IPS-NIHi11 (cell line): ENCODE measurements around the gene B4GALNT3.
"Not testable (repeated sequence)": the region's sequence is repeated elsewhere in the genome, so short reads cannot be mapped to it uniquely, and the experiment has no call there.

Experiments used
- DNase-seq: peaks from one replicate; pipeline ENCODE4 v3.0.0; 2012; ENCODE audit warnings: mixed read lengths, low spot score

The B4GALNT3 gene

GRCh38 chr12:575129-575502, 115.4 kb downstream of the B4GALNT3 start:
- no peak for DNase-seq

- DNase-seq = peak; percentile 97
Measured at GRCh38 chr12:575948-576614, 116.3 kb downstream of the B4GALNT3 start.

- DNase-seq = no peak
Measured at GRCh38 chr12:576615-577110, 116.9 kb downstream of the B4GALNT3 start.

- DNase-seq = not testable (repeated sequence)
Measured at GRCh38 chr12:577994-578747, 118.4 kb downstream of the B4GALNT3 start.

GRCh38 chr12:578748-579419, 119.1 kb downstream of the B4GALNT3 start:
- no peak for DNase-seq

- DNase-seq = no peak
Measured at GRCh38 chr12:579420-580110, 119.8 kb downstream of the B4GALNT3 start.

GRCh38 chr12:580813-581212, 121.1 kb downstream of the B4GALNT3 start:
- DNase-seq = no peak

GRCh38 chr12:581321-581720, 121.6 kb downstream of the B4GALNT3 start:
- DNase-seq = no peak

GRCh38 chr12:581746-582145, 122.0 kb downstream of the B4GALNT3 start:
- no peak for DNase-seq

- no peak for DNase-seq
Measured at GRCh38 chr12:583251-583869, 123.6 kb downstream of the B4GALNT3 start.

GRCh38 chr12:585062-586061, 125.6 kb downstream of the B4GALNT3 start:
- no peak for DNase-seq

- no peak for DNase-seq
Measured at GRCh38 chr12:586318-587071, 126.8 kb downstream of the B4GALNT3 start.

- no peak for DNase-seq
Measured at GRCh38 chr12:587132-588023, 127.6 kb downstream of the B4GALNT3 start.

- no peak for DNase-seq
Measured at GRCh38 chr12:588024-588322, 128.2 kb downstream of the B4GALNT3 start.

GRCh38 chr12:588646-589045, 128.9 kb downstream of the B4GALNT3 start:
- no peak for DNase-seq

- no peak for DNase-seq
Measured at GRCh38 chr12:590206-590750, 130.5 kb downstream of the B4GALNT3 start.

GRCh38 chr12:591167-592023, 131.7 kb downstream of the B4GALNT3 start:
- DNase-seq = peak; percentile 57

- DNase-seq = no peak
Measured at GRCh38 chr12:592024-592505, 132.3 kb downstream of the B4GALNT3 start.
